NCI-H748 (cell line): Measurements from ENCODE around the gene TMED10.
A peak's percentile ranks its signal among the peaks of the same experiment; 100 is the strongest.
"Not testable (repeated sequence)": the region's sequence is repeated elsewhere in the genome, so short reads cannot be mapped to it uniquely, and the experiment has no call there.

Experiments
- DNase-seq: peaks from one replicate; lab custom pipeline; 2025; ENCODE audit not compliant: unreplicated experiment; lab: John Stamatoyannopoulos, UW

The TMED10 gene

GRCh38 chr14:75162631-75163030, 13.8 kb downstream of the TMED10 start:
- no peak for DNase-seq

GRCh38 chr14:75158843-75159614, 17.4 kb downstream of the TMED10 start:
- no peak for DNase-seq

- DNase-seq = no peak
These were observed 19.5 kb downstream of the TMED10 start for GRCh38 chr14:75156901-75157300.

- DNase-seq = no peak
These were observed 20.3 kb downstream of the TMED10 start for GRCh38 chr14:75156111-75156510.

GRCh38 chr14:75155169-75155568, 21.2 kb downstream of the TMED10 start:
- DNase-seq = no peak

- DNase-seq = no peak
These were observed 23.1 kb downstream of the TMED10 start for GRCh38 chr14:75153295-75153694.

GRCh38 chr14:75151851-75152250, 24.6 kb downstream of the TMED10 start:
- no peak for DNase-seq

- DNase-seq = not testable (repeated sequence)
These were observed 25.8 kb downstream of the TMED10 start for GRCh38 chr14:75150637-75151036.

- no peak for DNase-seq
These were observed 26.3 kb downstream of the TMED10 start for GRCh38 chr14:75150150-75150549.

- no peak for DNase-seq
These were observed 28.9 kb downstream of the TMED10 start for GRCh38 chr14:75147423-75148071.

GRCh38 chr14:75144944-75145343, 31.5 kb downstream of the TMED10 start:
- no peak for DNase-seq

GRCh38 chr14:75143761-75144527, 32.5 kb downstream of the TMED10 start:
- DNase-seq = no peak

GRCh38 chr14:75142494-75142893, 33.9 kb downstream of the TMED10 start:
- DNase-seq = no peak

- DNase-seq = peak; percentile 27
These were observed 34.4 kb downstream of the TMED10 start for GRCh38 chr14:75141967-75142366.

GRCh38 chr14:75141062-75141461, 35.4 kb downstream of the TMED10 start:
- no peak for DNase-seq

- DNase-seq = no peak
These were observed 35.8 kb downstream of the TMED10 start for GRCh38 chr14:75140620-75141019.

GRCh38 chr14:75139185-75139584, 37.2 kb downstream of the TMED10 start:
- DNase-seq = no peak

- DNase-seq = no peak
These were observed 37.9 kb downstream of the TMED10 start for GRCh38 chr14:75138492-75138891.

GRCh38 chr14:75134644-75135043, 41.8 kb downstream of the TMED10 start:
- no peak for DNase-seq

GRCh38 chr14:75133597-75133996, 42.8 kb downstream of the TMED10 start:
- no peak for DNase-seq

- DNase-seq = peak; percentile 58
These were observed 43.9 kb downstream of the TMED10 start for GRCh38 chr14:75132382-75133086.
